ENCODE data around the gene USP15.

DNA sequence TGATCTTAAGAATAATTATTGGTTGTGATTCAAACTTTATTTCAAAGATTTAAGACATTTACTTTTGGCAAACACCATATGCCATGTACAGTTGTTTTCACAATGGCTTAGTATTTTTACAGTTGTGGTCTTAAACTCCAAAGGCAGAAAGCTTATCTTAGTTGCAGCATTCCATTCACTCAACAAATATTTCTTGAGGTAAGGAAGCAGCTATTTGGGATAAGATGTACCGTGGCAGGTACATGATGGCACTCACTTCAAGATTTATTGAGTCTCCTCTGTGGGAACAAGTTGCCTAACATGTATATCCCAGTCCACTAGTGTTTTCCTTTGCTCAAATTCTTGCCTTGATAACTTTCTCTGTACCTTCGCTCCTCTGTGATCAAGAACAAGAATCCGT lies 198.4 kb downstream of the USP15 start:
- TF ChIP-seq, protein P1, sequence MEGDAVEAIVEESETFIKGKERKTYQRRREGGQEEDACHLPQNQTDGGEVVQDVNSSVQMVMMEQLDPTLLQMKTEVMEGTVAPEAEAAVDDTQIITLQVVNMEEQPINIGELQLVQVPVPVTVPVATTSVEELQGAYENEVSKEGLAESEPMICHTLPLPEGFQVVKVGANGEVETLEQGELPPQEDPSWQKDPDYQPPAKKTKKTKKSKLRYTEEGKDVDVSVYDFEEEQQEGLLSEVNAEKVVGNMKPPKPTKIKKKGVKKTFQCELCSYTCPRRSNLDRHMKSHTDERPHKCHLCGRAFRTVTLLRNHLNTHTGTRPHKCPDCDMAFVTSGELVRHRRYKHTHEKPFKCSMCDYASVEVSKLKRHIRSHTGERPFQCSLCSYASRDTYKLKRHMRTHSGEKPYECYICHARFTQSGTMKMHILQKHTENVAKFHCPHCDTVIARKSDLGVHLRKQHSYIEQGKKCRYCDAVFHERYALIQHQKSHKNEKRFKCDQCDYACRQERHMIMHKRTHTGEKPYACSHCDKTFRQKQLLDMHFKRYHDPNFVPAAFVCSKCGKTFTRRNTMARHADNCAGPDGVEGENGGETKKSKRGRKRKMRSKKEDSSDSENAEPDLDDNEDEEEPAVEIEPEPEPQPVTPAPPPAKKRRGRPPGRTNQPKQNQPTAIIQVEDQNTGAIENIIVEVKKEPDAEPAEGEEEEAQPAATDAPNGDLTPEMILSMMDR (IDR thresholded peaks at IDR 0.05; ENCODE audit: poor library complexity) = no peak
- TF ChIP-seq EZH2 (IDR thresholded peaks at IDR 0.05; ENCODE audit: borderline replicate concordance) = no peak
- no peak for TF ChIP-seq EZH2phosphoT487 (IDR thresholded peaks at IDR 0.05; ENCODE audit: low read depth, severe bottlenecking, unreplicated experiment)
